ENCODE results near the gene OVCH1.

Gene OVCH1

GRCh38 chr12:29429999-29430715 is 67.3 kb downstream of the OVCH1 start:
- Histone ChIP-seq H3K4me3 (ENCODE audit: low read length) (no peak overlapping the region), H4K20me1 (ENCODE audit: control insufficient read depth, insufficient read depth, low read depth, low read length) (no peaks in the 10 kb centered on the region), H3K9me2 (replicated peaks; ENCODE audit: control insufficient read depth, low read length) (no peaks in the 10 kb centered on the region), H3K27me3 (ENCODE audit: control insufficient read depth, low read length) (no peaks in the 10 kb centered on the region), H3K9me3 (ENCODE audit: control insufficient read depth, insufficient read depth, low read length) (no peaks in the 10 kb centered on the region), H3K79me2 (ENCODE audit: control insufficient read depth, low read length) (no peaks in the 10 kb centered on the region), H3K27ac (ENCODE audit: low read depth, low read length) (no peak overlapping the region), H3K36me3 (ENCODE audit: control insufficient read depth, low read length) (no peaks in the 10 kb centered on the region), H3K4me1 (ENCODE audit: control insufficient read depth, low read length) (no peaks in the 10 kb centered on the region), H3K4me2 (ENCODE audit: low read length) (no peak overlapping the region), H3F3A (ENCODE audit: control insufficient read depth, insufficient read depth) (no peaks in the 10 kb centered on the region)
- TF ChIP-seq CTCF (IDR thresholded peaks at IDR 0.05; ENCODE audit: low read depth, low read length, poor library complexity, severe bottlenecking) (no peak), EZH2phosphoT487 (IDR thresholded peaks at IDR 0.05; ENCODE audit: borderline replicate concordance, low read length) (no peak)

- no peaks in the 10 kb centered on the region for H3K27me3 ChIP-seq (ENCODE audit: control insufficient read depth, low read length)
- H3K4me2 ChIP-seq (ENCODE audit: low read length) = no peak overlapping the region
- no peaks in the 10 kb centered on the region for H3F3A ChIP-seq (ENCODE audit: control insufficient read depth, insufficient read depth)
- H3K9me3 ChIP-seq (ENCODE audit: control insufficient read depth, insufficient read depth, low read length) = no peaks in the 10 kb centered on the region
- no peaks in the 10 kb centered on the region for H3K9me2 ChIP-seq (replicated peaks; ENCODE audit: control insufficient read depth, low read length)
- H3K4me1 ChIP-seq (ENCODE audit: control insufficient read depth, low read length) = no peaks in the 10 kb centered on the region
- H3K79me2 ChIP-seq (ENCODE audit: control insufficient read depth, low read length) = no peaks in the 10 kb centered on the region
- TF ChIP-seq CTCF (IDR thresholded peaks at IDR 0.05; ENCODE audit: low read depth, low read length, poor library complexity, severe bottlenecking) (no peak), EZH2phosphoT487 (IDR thresholded peaks at IDR 0.05; ENCODE audit: borderline replicate concordance, low read length) (no peak)
- no peak overlapping the region for H3K27ac ChIP-seq (ENCODE audit: low read depth, low read length)
- H3K36me3 ChIP-seq (ENCODE audit: control insufficient read depth, low read length) = no peaks in the 10 kb centered on the region
- no peaks in the 10 kb centered on the region for H4K20me1 ChIP-seq (ENCODE audit: control insufficient read depth, insufficient read depth, low read depth, low read length)
- no peak overlapping the region for H3K4me3 ChIP-seq (ENCODE audit: low read length)
These were observed 68.9 kb downstream of the OVCH1 start for GRCh38 chr12:29428633-29429032.

DNA sequence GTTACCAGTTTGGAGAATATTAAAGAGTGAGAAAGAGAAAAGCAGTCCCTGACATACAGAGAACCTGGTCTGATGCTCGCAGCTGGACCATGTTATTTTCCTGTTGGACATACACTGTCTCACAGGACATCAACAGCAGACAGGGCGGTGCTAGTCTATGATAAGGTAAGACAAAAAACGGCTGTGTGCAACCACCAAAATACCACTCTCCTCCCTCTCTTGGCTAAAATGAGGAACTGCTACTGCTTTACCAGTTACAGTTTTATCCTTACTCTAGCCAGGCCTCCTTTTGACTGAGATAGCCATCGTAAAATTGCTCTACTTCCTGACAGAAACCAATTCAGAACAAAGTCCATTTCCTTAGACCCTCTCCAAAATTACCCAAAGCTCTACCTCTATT is 69.5 kb downstream of the OVCH1 start:
- Histone ChIP-seq H3K27me3 (ENCODE audit: control insufficient read depth, low read length) (no peaks in the 10 kb centered on the region), H3K4me2 (ENCODE audit: low read length) (no peak overlapping the region), H3K9me3 (ENCODE audit: control insufficient read depth, insufficient read depth, low read length) (no peaks in the 10 kb centered on the region), H3K4me1 (ENCODE audit: control insufficient read depth, low read length) (no peaks in the 10 kb centered on the region), H3K79me2 (ENCODE audit: control insufficient read depth, low read length) (no peaks in the 10 kb centered on the region), H3F3A (ENCODE audit: control insufficient read depth, insufficient read depth) (no peaks in the 10 kb centered on the region), H4K20me1 (ENCODE audit: control insufficient read depth, insufficient read depth, low read depth, low read length) (no peaks in the 10 kb centered on the region), H3K36me3 (ENCODE audit: control insufficient read depth, low read length) (no peaks in the 10 kb centered on the region), H3K9me2 (replicated peaks; ENCODE audit: control insufficient read depth, low read length) (no peaks in the 10 kb centered on the region), H3K4me3 (ENCODE audit: low read length) (no peak overlapping the region), H3K27ac (ENCODE audit: low read depth, low read length) (no peak overlapping the region)
- no peak for TF ChIP-seq EZH2phosphoT487 (IDR thresholded peaks at IDR 0.05; ENCODE audit: borderline replicate concordance, low read length)
- peak; percentile 19 for TF ChIP-seq CTCF (IDR thresholded peaks at IDR 0.05; ENCODE audit: low read depth, low read length, poor library complexity, severe bottlenecking)
